SK-N-MC (cell line): ENCODE results near the gene HYOU1.

ENCODE experiments used
- EZH2 ChIP-seq: fragments of 200-600 bp; sonication (generic); IDR thresholded peaks from one replicate; pipeline ENCODE4 v1.6.1; 2017; ENCODE audit warnings: antibody characterized with exemption
- FOXP2 ChIP-seq: optimal IDR thresholded peaks from 2 replicates; pipeline ENCODE3; 2011; ENCODE audit warnings: mild to moderate bottlenecking, moderate library complexity; ENCODE audit not compliant: insufficient read depth; ENCODE audit errors: extremely low read length, control extremely low read depth
- POLR2AphosphoS5 ChIP-seq: IDR thresholded peaks from 2 replicates; pipeline ENCODE4 v1.6.1; 2012; ENCODE audit warnings: mild to moderate bottlenecking, low read depth, low read length, borderline replicate concordance

- no peak for TF ChIP-seq POLR2AphosphoS5
- TF ChIP-seq EZH2: no peak
- no peak for TF ChIP-seq FOXP2
Measured at GRCh38 chr11:118998822-118999221, 58.2 kb downstream of the HYOU1 start.
